HAP-1 (cell line): ENCODE results near the gene PAX9.

Experiments used
- DNase-seq, 2 experiments: peaks; one replicate each; pipeline ENCODE4 v3.0.0-alpha.2; 2016 to 2020; ENCODE audit warnings: low spot score in 2 of 2
- H3K27me3 ChIP-seq: fragments of 250-450 bp; sonication (Bioruptor Pico); 2 replicates; pipeline ENCODE4 v1.5.1; 2020; ENCODE audit warnings: low read depth, mild to moderate bottlenecking, moderate library complexity
- H3K36me3 ChIP-seq: fragments of 250-450 bp; sonication (Bioruptor Pico); replicated peaks from 2 replicates; pipeline ENCODE4 v1.5.1; 2020; ENCODE audit warnings: mild to moderate bottlenecking
- H3K4me1 ChIP-seq: fragments of 250-450 bp; sonication (Bioruptor Pico); 2 replicates; pipeline ENCODE4 v1.5.1; 2020; ENCODE audit warnings: mild to moderate bottlenecking
- H3K4me3 ChIP-seq: fragments of 250-450 bp; sonication (Bioruptor Pico); 2 replicates; pipeline ENCODE4 v1.5.1; 2020; ENCODE audit warnings: mild to moderate bottlenecking, moderate library complexity
- H3K9me3 ChIP-seq: fragments of 250-450 bp; sonication (Bioruptor Pico); 2 replicates; pipeline ENCODE4 v1.5.1; 2020; ENCODE audit warnings: mild to moderate bottlenecking, moderate library complexity
- in situ Hi-C: fragments of 300-500 bp; cut with MboI; formaldehyde crosslinking; loops from 3 replicates; pipeline ENCODE4 v1.14.3; 2020; ENCODE audit warnings: low sequenced_read_pairs, inconsistent platforms, mixed read lengths

Gene PAX9

GRCh38 chr14:36716614-36717184 lies 55.0 kb downstream of the PAX9 start:
- in situ Hi-C loops: no loop called here
- Histone ChIP-seq H3K36me3 (no peaks in the 10 kb centered on the region), H3K4me3 (no peak overlapping the region), H3K27me3 (peaks cover 4% of the 10 kb centered on the region; the same call in 1 of the 2 replicates), H3K4me1 (no peaks in the 10 kb centered on the region), H3K9me3 (no peaks in the 10 kb centered on the region)
- DNase-seq: no peak

GRCh38 chr14:36717363-36717762 lies 55.7 kb downstream of the PAX9 start:
- H3K27me3 ChIP-seq: peaks cover 8% of the 10 kb centered on the region
- H3K4me3 ChIP-seq: no peak overlapping the region
- no peaks in the 10 kb centered on the region for H3K4me1 ChIP-seq
- no peak for DNase-seq
- in situ Hi-C loops: no loop called here
- H3K9me3 ChIP-seq: no peaks in the 10 kb centered on the region
- no peaks in the 10 kb centered on the region for H3K36me3 ChIP-seq

- H3K4me3 ChIP-seq: no peak overlapping the region
- H3K36me3 ChIP-seq: no peaks in the 10 kb centered on the region
- DNase-seq: no peak
- peaks cover 15% of the 10 kb centered on the region for H3K27me3 ChIP-seq
- H3K4me1 ChIP-seq: no peaks in the 10 kb centered on the region
- no peaks in the 10 kb centered on the region for H3K9me3 ChIP-seq
- in situ Hi-C loops: no loop called here
Observed at GRCh38 chr14:36718216-36718615, 56.6 kb downstream of the PAX9 start.

GRCh38 chr14:36719823-36720222 lies 58.2 kb downstream of the PAX9 start:
- Histone ChIP-seq H3K9me3 (no peaks in the 10 kb centered on the region), H3K4me3 (no peak overlapping the region), H3K36me3 (no peaks in the 10 kb centered on the region), H3K27me3 (peaks cover 14% of the 10 kb centered on the region), H3K4me1 (no peaks in the 10 kb centered on the region)
- in situ Hi-C loops: no loop called here
- DNase-seq: no peak

- peaks cover 15% of the 10 kb centered on the region for H3K27me3 ChIP-seq
Observed at GRCh38 chr14:36720657-36721056, 59.0 kb downstream of the PAX9 start.

GRCh38 chr14:36721877-36722276 lies 60.2 kb downstream of the PAX9 start:
- in situ Hi-C loops: no loop called here
- peaks cover 17% of the 10 kb centered on the region for H3K27me3 ChIP-seq
- no peak for DNase-seq
- no peak overlapping the region for H3K4me3 ChIP-seq
- H3K4me1 ChIP-seq: no peaks in the 10 kb centered on the region
- H3K9me3 ChIP-seq: no peaks in the 10 kb centered on the region
- H3K36me3 ChIP-seq: no peaks in the 10 kb centered on the region

More at GRCh38 chr14:36720657-36721056, 59.0 kb downstream of the PAX9 start:
- Histone ChIP-seq H3K36me3 (no peaks in the 10 kb centered on the region), H3K4me3 (no peak overlapping the region), H3K9me3 (no peaks in the 10 kb centered on the region), H3K4me1 (no peaks in the 10 kb centered on the region)
- no peak for DNase-seq
- in situ Hi-C loops: no loop called here

GRCh38 chr14:36723530-36723929 lies 61.9 kb downstream of the PAX9 start:
- H3K4me3 ChIP-seq: no peak overlapping the region
- peaks cover 17% of the 10 kb centered on the region for H3K27me3 ChIP-seq
- H3K36me3 ChIP-seq: no peaks in the 10 kb centered on the region
- H3K4me1 ChIP-seq: no peaks in the 10 kb centered on the region
- in situ Hi-C loops: no loop called here
- DNase-seq: no peak
- H3K9me3 ChIP-seq: no peaks in the 10 kb centered on the region

GRCh38 chr14:36724162-36724561 lies 62.5 kb downstream of the PAX9 start:
- in situ Hi-C loops: no loop called here
- Histone ChIP-seq H3K4me3 (no peak overlapping the region), H3K4me1 (no peaks in the 10 kb centered on the region), H3K27me3 (peaks cover 17% of the 10 kb centered on the region), H3K9me3 (no peaks in the 10 kb centered on the region), H3K36me3 (no peaks in the 10 kb centered on the region)
- DNase-seq: no peak

DNA sequence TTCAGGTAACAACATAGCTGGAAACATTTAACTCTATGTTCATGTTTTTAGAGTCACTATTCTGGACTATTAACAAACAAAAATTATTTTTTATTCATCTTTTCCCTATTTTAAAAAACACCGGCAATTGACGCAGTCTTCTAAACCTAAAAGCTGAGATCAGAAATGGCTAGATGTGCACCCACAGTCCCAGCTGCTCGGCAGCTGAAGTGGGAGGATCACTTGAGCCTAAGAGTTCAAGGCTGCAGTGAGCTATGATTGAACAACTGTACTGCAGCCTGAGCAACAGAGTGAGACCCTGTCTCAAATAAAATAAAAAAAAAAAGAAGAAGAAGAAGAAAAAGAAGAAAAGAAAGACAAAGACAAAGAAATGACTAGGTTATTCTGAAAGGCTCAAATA lies 64.5 kb downstream of the PAX9 start:
- in situ Hi-C loops: no loop called here
- H3K4me3 ChIP-seq: no peak overlapping the region
- no peak for DNase-seq
- H3K27me3 ChIP-seq: peaks cover 20% of the 10 kb centered on the region
- no peaks in the 10 kb centered on the region for H3K36me3 ChIP-seq
- no peaks in the 10 kb centered on the region for H3K4me1 ChIP-seq
- H3K9me3 ChIP-seq: no peaks in the 10 kb centered on the region
